Activated naive CD4-positive, alpha-beta T cell treated with anti-CD3 and anti-CD28 coated beads, Interleukin-2, amount 10 ng/mL, durations not matched to agents 7 days and 5 days (primary cell): ENCODE measurements around the gene RAMP1.

Source experiments
- CTCF ChIA-PET: fragments of 350-600 bp; sonication (Branson Sonifier 250); formaldehyde crosslinking; loops from one replicate; lab custom pipeline; 2021; ENCODE audit warnings: antibody characterized with exemption; lab: Charles Lee
- DNase-seq: peaks from one replicate; pipeline ENCODE4 v3.0.0-alpha.2; 2020
- H3K27ac Mint-ChIP-seq: one replicate; pipeline ENCODE4 v1.8.0; 2021; ENCODE audit warnings: mild to moderate bottlenecking, moderate library complexity, mixed read lengths
- H3K27me3 Mint-ChIP-seq: one replicate; pipeline ENCODE4 v1.8.0; 2021; ENCODE audit warnings: mild to moderate bottlenecking, mixed read lengths
- H3K36me3 Mint-ChIP-seq: one replicate; pipeline ENCODE4 v1.8.0; 2021; ENCODE audit warnings: mixed read lengths
- H3K4me1 Mint-ChIP-seq: one replicate; pipeline ENCODE4 v1.8.0; 2021; ENCODE audit warnings: mixed read lengths
- H3K4me3 Mint-ChIP-seq: one replicate; pipeline ENCODE4 v1.8.0; 2021; ENCODE audit warnings: mild to moderate bottlenecking, moderate library complexity, mixed read lengths
- H3K9me3 Mint-ChIP-seq: one replicate; pipeline ENCODE4 v1.8.0; 2021; ENCODE audit warnings: mixed read lengths

The RAMP1 gene

DNA sequence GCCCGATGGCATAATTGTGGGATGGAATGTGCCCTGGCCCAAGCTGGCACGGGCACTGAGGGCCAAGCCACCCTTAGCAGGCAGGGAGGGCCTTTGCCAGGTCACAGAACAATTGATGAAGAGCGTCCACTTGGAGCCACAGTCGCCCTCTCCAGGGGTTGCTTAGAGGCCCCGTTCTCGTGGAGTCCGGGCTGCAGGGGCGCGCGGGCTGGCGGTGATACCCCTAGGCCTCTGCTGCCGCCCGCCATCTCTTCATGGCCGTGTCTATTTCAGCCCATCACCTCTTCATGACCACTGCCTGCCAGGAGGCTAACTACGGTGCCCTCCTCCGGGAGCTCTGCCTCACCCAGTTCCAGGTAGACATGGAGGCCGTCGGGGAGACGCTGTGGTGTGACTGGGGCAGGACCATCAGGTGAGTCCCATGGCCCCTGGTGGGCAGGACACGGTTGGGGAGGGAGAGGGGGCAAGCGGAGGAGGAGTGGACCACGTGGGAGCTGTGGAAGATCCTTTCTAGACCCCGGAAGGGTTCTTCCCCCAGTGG, 17.6 kb downstream of the RAMP1 start:
- no peaks in the 10 kb centered on the region for H3K36me3 Mint-ChIP-seq
- H3K4me3 Mint-ChIP-seq = no peak overlapping the region
- peaks cover 13% of the 10 kb centered on the region for H3K4me1 Mint-ChIP-seq
- H3K27me3 Mint-ChIP-seq = peaks cover 16% of the 10 kb centered on the region
- DNase-seq = no peak
- no peak overlapping the region for H3K27ac Mint-ChIP-seq
- CTCF ChIA-PET = no interaction called here
- H3K9me3 Mint-ChIP-seq = no peaks in the 10 kb centered on the region

DNA sequence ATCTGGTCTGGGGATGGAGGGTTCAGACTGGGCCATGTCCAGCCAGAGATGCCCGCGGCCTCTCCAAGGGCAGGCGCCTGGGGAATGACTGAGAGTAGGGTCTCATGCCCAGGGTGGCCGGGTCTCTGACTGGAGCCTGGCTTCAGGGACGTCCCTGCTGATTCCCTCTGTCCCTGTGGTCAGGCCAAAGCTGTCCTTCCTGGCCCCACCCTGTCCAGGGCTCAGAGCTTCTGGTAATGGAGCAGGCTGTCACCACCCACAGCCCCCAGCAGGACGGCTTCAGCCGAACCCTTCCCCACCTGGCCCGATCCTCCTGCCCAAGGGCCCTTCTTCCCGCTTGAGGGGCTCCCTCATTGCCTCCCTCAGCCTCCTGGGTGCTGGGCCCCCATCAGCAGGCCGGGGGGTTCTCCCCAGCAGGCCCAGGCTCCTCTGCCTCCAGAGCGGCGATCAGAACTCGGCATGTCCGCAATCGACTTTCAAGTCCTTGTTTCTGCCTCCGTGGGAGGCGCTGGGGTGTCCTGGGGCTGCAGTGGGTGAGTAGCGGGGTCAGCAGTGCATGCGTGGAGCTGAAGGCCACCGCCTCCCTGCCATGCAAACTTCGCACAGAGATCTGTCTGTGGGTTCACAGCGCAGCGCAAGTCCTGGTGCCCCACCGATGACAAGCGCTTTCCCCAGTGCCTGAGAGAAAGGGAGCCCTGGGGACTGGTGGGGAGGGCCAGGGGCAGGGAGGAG, 18.3 kb downstream of the RAMP1 start:
- Mint-ChIP-seq H3K9me3 (no peaks in the 10 kb centered on the region), H3K4me3 (no peak overlapping the region), H3K27ac (no peak overlapping the region), H3K36me3 (no peaks in the 10 kb centered on the region), H3K27me3 (peaks cover 12% of the 10 kb centered on the region), H3K4me1 (peaks cover 13% of the 10 kb centered on the region)
- DNase-seq = no peak
- CTCF ChIA-PET = no interaction called here

GRCh38 chr2:237878321-237879057, 19.1 kb downstream of the RAMP1 start:
- DNase-seq = no peak
- Mint-ChIP-seq H3K9me3 (no peaks in the 10 kb centered on the region), H3K27me3 (peaks cover 8% of the 10 kb centered on the region), H3K36me3 (no peaks in the 10 kb centered on the region), H3K4me1 (peaks cover 6% of the 10 kb centered on the region), H3K27ac (no peak overlapping the region), H3K4me3 (no peak overlapping the region)
- CTCF ChIA-PET = no interaction called here

- Mint-ChIP-seq H3K27me3 (peaks cover 8% of the 10 kb centered on the region), H3K36me3 (no peaks in the 10 kb centered on the region), H3K27ac (no peak overlapping the region), H3K4me3 (no peak overlapping the region), H3K9me3 (no peaks in the 10 kb centered on the region), H3K4me1 (peaks cover under 1% of the 10 kb centered on the region)
- no peak for DNase-seq
- CTCF ChIA-PET = no interaction called here
Measured at GRCh38 chr2:237879058-237879430, 19.6 kb downstream of the RAMP1 start.

- peaks cover 4% of the 10 kb centered on the region for H3K27me3 Mint-ChIP-seq
- H3K4me3 Mint-ChIP-seq = no peak overlapping the region
- no peaks in the 10 kb centered on the region for H3K4me1 Mint-ChIP-seq
- H3K36me3 Mint-ChIP-seq = no peaks in the 10 kb centered on the region
- H3K27ac Mint-ChIP-seq = no peak overlapping the region
- no peaks in the 10 kb centered on the region for H3K9me3 Mint-ChIP-seq
- CTCF ChIA-PET = no interaction called here
- no peak for DNase-seq
Measured at GRCh38 chr2:237879991-237880560, 20.7 kb downstream of the RAMP1 start.

- Mint-ChIP-seq H3K4me1 (no peaks in the 10 kb centered on the region), H3K4me3 (no peak overlapping the region), H3K27ac (no peak overlapping the region), H3K27me3 (no peaks in the 10 kb centered on the region), H3K9me3 (no peaks in the 10 kb centered on the region), H3K36me3 (no peaks in the 10 kb centered on the region)
- CTCF ChIA-PET = interaction anchor here (0.8 kb wide), 1 partner anchor 41 kb away, joined by 4 read pairs; no protein-coding TSS in a partner anchor
- DNase-seq = no peak
Measured at GRCh38 chr2:237882510-237883481, 23.4 kb downstream of the RAMP1 start.

DNA sequence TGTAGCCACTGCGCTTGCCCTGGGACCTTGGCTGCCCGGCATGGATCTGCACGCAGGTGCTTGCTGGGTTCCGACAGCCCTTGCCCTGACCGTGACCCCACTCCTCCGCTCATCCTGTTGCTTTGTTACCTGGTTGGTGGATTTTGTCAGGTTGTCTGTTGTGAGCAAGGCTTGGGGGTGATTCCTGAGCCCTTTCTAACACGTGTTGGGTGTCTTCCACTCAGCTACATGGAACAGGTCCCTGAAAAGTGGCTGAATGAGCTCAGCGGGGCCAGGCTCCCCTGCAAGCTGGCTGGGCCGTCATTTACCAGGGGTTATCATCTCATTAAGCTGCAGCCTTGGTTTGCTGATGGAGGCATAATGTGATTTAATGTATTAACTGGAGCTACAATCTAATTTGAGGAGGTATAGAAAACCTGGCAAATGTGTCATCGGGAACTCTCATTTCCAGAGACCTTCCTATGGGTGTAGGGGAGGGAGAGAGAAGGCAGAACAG, 24.6 kb downstream of the RAMP1 start:
- H3K4me1 Mint-ChIP-seq = no peaks in the 10 kb centered on the region
- no peaks in the 10 kb centered on the region for H3K9me3 Mint-ChIP-seq
- H3K27ac Mint-ChIP-seq = no peak overlapping the region
- no peak overlapping the region for H3K4me3 Mint-ChIP-seq
- DNase-seq = no peak
- CTCF ChIA-PET = no interaction called here
- H3K36me3 Mint-ChIP-seq = no peaks in the 10 kb centered on the region
- H3K27me3 Mint-ChIP-seq = no peaks in the 10 kb centered on the region

- no peaks in the 10 kb centered on the region for H3K36me3 Mint-ChIP-seq
- CTCF ChIA-PET = no interaction called here
- no peak overlapping the region for H3K27ac Mint-ChIP-seq
- H3K4me1 Mint-ChIP-seq = no peaks in the 10 kb centered on the region
- no peaks in the 10 kb centered on the region for H3K27me3 Mint-ChIP-seq
- no peaks in the 10 kb centered on the region for H3K9me3 Mint-ChIP-seq
- no peak overlapping the region for H3K4me3 Mint-ChIP-seq
- DNase-seq = no peak
Measured at GRCh38 chr2:237884681-237885080, 25.3 kb downstream of the RAMP1 start.

DNA sequence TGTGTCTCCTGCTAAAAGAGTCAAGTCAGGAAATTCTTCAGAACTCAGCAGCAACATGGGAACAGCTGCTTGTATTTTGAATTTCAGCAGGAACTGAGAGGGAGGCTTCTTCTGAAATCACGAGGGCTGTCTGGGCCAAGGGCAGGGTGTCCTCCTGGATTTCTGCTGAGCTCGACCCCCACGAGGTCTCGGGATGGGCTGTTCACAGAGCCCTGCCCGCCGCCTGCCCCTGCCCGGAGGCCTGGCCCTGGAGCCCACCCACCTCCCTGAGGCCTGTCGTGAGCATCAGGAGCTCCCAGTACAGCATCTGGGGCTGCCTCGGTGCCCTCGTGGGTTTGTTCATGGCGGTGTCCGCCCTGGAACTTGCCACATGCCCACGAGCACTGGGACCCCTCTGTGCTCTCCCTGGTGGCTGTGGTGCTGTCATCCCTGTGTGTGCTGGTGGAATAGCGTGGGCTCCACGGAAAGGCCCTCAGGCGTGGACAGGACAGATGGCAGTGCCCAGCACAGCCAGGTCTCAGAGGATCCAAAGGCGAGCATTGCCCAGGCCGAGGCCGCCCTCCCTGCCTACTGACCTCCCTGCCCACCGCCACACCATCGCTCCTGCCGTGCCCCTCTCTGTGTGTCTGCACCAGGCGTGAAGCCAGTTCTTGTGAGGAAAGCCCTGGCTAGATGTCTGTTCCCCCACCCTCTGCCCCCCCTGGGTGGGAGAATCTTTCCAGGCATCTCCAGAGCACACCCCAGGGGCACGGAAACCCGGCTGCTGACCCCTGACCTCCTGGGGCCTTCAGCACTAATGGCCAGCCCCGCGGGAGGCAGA, 25.9 kb downstream of the RAMP1 start:
- CTCF ChIA-PET = no interaction called here

DNA sequence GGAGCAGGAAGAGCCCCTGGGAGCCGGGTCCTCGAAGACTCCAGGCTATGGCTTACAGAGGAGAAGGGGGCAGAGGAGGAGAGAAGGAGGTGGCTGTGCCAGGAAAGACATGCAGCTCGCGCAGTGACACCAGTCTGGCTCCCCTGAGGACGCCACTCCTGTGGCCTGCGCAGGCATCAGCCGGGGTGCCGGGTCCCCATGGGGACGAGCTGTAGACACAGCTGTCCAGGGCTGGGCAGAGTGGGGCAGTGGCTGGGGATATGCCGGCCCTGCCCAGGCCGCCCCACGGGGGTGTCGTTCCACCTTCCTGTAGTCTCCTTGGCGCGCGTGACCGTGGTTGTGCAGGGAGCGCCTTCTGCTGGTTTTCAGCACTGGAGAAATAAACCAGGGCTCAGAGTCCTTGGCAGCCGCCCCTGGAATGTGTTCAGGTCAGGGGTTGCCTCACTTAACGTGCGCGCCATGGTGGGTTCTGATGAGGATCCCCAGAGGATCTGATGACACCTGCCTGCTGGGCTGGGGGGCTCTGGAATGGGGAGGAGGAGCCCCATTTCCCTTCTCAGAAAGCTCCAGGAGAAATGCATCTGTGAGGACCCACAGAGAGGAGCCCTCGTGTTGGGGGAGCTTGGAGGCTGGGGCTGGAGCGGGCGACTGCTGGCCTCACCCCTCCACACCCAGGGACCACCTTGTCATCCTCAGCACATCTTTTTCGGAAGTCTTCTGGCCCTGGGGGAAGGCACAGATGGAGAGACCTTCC, 26.7 kb downstream of the RAMP1 start:
- H3K4me1 Mint-ChIP-seq = peaks cover 6% of the 10 kb centered on the region
- no peak overlapping the region for H3K27ac Mint-ChIP-seq
- H3K4me3 Mint-ChIP-seq = no peak overlapping the region
- no peaks in the 10 kb centered on the region for H3K27me3 Mint-ChIP-seq
- CTCF ChIA-PET = no interaction called here
- no peaks in the 10 kb centered on the region for H3K36me3 Mint-ChIP-seq
- no peak for DNase-seq
- H3K9me3 Mint-ChIP-seq = no peaks in the 10 kb centered on the region

More for the DNA sequence above, 25.9 kb downstream of the RAMP1 start:
- DNase-seq = no peak
- H3K4me3 Mint-ChIP-seq = no peak overlapping the region
- H3K36me3 Mint-ChIP-seq = no peaks in the 10 kb centered on the region
- H3K9me3 Mint-ChIP-seq = no peaks in the 10 kb centered on the region
- H3K27ac Mint-ChIP-seq = no peak overlapping the region
- no peaks in the 10 kb centered on the region for H3K27me3 Mint-ChIP-seq
- no peaks in the 10 kb centered on the region for H3K4me1 Mint-ChIP-seq

GRCh38 chr2:237886685-237887481, 27.5 kb downstream of the RAMP1 start:
- Mint-ChIP-seq H3K27ac (no peak overlapping the region), H3K9me3 (no peaks in the 10 kb centered on the region), H3K4me1 (peaks cover 8% of the 10 kb centered on the region), H3K36me3 (peaks cover 1% of the 10 kb centered on the region), H3K27me3 (no peaks in the 10 kb centered on the region), H3K4me3 (no peak overlapping the region)
- CTCF ChIA-PET = no interaction called here
- no peak for DNase-seq

GRCh38 chr2:237888389-237888788, 29.0 kb downstream of the RAMP1 start:
- Mint-ChIP-seq H3K9me3 (no peaks in the 10 kb centered on the region), H3K27me3 (no peaks in the 10 kb centered on the region), H3K36me3 (peaks cover 1% of the 10 kb centered on the region), H3K27ac (no peak overlapping the region), H3K4me3 (no peak overlapping the region), H3K4me1 (peaks cover 23% of the 10 kb centered on the region)
- CTCF ChIA-PET = no interaction called here
- no peak for DNase-seq
